EH (cell line): ENCODE measurements around the gene CBLN3.
A peak's percentile ranks its signal among the peaks of the same experiment; 100 is the strongest.

ENCODE experiments used
- DNase-seq: peaks from one replicate; pipeline ENCODE4 v3.0.0-alpha.2; 2015; ENCODE audit warnings: low read depth

The CBLN3 gene

GRCh38 chr14:24425704-24426103, 3.8 kb downstream of the CBLN3 start:
- DNase-seq: peak; percentile 78

GRCh38 chr14:24422694-24423601, 6.5 kb downstream of the CBLN3 start:
- no peak for DNase-seq

- DNase-seq: no peak
These were observed 7.2 kb downstream of the CBLN3 start for GRCh38 chr14:24422261-24422660.

DNA sequence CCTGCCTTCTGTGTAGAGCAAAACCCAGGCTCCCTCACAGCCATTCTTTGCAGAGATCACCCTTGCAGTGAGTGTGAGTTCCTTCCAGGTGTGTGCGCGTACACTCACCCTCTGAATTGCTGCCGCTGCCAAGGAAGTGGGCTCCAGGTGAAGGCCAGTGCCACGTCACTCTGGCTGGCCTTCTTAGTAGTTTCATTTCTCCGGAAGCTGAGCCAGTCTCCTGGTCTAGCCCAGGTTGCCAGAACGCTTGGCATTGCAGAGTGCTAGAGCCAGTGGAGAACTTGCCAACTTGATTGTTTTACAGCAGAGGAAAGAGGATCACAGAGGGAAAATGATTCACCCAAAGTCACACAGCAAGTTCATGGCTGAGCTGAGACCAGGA, 11.0 kb downstream of the CBLN3 start:
- no peak for DNase-seq

GRCh38 chr14:24417832-24418491, 11.5 kb downstream of the CBLN3 start:
- no peak for DNase-seq

- DNase-seq: no peak
These were observed 12.4 kb downstream of the CBLN3 start for GRCh38 chr14:24416932-24417619.

DNA sequence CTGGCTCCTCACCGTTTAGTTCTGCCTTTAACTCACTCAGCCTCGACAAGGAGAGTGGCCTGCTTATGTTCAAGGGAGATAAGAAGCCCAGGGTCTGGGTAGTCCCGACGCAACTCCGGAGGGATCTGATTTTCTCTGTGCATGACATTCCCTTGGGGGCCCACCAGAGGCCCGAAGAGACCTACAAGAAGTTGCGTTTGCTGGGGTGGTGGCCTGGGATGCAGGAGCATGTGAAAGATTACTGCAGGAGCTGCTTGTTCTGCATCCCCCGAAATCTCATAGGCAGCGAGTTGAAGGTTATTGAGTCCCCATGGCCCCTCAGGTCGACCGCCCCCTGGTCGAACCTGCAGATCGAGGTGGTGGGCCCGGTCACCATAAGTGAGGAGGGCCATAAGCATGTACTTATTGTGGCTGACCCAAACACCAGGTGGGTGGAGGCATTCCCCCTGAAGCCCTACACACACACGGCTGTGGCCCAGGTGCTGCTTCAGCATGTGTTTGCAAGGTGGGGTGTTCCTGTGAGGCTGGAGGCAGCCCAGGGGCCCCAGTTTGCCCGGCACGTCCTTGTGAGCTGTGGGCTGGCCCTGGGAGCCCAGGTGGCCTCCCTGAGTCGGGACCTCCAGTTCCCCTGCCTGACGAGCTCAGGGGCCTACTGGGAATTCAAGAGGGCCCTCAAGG, 13.1 kb downstream of the CBLN3 start:
- no peak for DNase-seq

- DNase-seq: no peak
These were observed 13.8 kb downstream of the CBLN3 start for GRCh38 chr14:24415421-24416253.

DNA sequence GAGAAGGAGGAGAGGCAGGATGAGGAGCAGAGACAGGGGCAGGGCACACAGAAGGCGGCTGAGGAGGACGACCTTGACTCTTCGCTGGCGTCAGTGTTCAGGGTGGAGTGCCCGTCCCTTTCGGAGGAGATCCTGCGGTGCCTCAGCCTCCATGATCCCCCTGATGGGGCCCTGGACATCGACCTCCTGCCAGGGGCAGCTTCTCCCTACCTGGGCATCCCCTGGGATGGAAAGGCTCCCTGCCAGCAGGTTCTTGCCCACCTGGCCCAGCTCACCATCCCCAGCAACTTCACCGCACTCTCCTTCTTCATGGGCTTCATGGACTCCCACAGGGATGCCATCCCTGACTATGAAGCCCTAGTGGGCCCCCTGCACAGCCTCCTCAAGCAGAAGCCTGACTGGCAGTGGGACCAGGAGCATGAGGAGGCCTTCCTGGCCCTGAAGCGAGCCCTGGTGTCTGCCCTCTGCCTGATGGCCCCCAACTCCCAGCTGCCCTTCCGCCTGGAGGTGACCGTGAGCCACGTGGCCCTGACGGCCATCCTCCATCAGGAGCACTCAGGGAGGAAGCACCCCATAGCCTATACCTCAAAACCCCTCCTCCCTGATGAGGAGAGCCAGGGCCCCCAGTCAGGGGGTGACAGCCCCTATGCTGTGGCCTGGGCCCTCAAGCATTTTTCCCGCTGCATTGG, 14.6 kb downstream of the CBLN3 start:
- DNase-seq: no peak

- no peak for DNase-seq
These were observed 15.4 kb downstream of the CBLN3 start for GRCh38 chr14:24414077-24414476.

DNA sequence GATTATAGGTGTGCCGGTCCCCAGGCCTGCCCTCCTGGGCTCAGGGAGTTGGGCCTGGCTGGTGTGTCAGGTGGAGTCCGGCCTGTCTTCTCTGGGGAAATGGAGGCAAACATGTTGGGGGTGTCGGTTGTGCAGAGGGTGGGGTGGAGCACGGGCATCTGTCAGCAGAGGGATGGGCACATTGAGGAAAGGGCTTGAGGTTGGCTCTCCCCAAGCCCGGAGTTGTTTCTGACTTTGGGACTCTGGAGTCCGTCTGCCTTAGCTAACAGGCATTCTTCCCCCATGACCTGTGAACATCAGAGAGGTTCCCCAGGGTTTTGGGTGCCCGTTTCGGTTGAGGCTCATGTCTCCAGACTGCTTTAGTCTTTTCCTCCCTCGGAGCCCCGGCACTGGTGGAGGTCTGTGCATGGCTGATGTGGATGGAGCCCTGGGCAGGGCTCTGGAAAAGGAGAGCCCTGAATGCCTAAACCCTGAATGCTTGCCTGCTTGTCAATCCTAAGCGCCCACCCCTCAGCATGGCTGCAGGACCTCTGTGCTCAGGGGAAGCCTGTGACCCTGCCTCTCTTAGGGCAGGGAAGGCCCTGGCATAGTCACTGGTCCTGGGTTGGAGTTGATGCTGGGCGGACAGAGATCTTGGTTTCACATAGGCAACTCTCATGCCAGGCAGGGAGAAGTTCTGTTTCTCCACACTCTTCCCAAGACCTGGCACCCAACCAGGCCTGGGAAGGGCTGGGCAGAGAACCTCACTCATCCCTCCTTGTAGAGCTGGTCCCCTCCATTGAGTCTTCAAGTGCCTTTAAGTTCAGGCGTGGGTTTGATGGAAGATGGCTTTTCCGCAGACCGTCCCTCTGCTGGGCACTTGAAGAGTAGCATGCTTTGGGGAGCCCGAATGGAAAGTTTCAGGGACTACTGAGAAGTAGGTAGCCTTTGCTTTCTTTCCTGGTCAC, 17.8 kb downstream of the CBLN3 start:
- DNase-seq: peak; percentile 63

DNA sequence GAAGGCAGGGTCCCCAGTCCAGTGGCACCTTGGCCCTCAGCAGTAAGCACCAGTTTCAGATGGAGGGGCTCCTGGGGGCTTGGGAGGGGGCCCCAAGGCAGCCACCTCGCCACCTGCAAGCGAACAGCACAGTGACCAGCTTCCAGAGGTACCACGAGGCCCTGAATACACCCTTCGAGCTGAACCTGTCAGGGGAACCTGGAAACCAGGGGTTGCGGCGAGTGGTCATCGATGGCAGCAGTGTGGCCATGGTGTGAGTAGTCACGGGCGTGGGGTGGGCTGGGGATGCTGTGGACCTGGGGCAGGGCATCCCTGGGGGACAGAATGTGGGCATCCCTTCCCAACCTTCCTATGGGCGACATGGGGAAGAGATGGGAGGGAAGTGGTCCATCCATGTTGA, 19.5 kb downstream of the CBLN3 start:
- no peak for DNase-seq

- no peak for DNase-seq
These were observed 20.3 kb downstream of the CBLN3 start for GRCh38 chr14:24409192-24409591.

- DNase-seq: no peak
These were observed 20.7 kb downstream of the CBLN3 start for GRCh38 chr14:24408764-24409163.

- DNase-seq: no peak
These were observed 21.7 kb downstream of the CBLN3 start for GRCh38 chr14:24407608-24408325.

DNA sequence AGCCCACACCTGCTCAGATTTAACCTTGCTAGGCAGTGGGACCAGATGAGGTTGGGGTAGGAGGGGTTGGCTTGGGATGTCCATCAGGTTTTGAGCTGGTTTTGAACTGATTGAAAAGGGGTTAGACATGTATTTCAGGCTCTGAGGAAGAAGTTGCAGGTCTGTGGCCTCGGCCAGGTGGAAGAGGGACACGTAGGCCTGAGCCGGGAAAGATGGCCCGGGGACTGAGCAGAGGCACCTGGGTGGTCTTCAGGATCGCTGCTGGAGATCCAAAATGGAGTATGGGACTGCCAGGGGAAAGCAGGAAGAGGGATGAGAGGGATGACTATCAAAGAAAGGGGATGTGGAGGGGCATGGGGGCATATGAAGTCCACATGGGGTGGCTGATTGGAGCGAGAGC, 23.1 kb downstream of the CBLN3 start:
- DNase-seq: no peak

DNA sequence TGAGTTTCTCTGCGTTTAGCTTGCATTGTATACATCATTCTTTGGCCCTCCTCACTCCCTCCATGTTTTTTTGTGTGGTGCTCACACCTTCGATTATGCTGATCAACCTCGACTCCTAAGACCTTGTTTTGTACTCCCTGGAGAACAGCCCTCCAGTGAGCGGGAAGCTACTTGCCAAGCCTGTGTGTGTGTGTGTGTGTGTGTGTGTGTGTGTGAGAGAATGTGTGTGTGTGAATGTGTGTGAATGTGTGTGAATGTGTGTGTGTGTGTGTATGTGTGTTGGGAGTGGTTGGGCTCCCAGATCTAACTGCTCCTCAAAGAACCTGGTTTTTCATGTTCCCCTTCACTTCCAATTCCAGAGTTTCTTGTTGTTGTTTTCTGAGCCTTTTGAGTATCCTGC, 24.7 kb downstream of the CBLN3 start:
- no peak for DNase-seq

DNA sequence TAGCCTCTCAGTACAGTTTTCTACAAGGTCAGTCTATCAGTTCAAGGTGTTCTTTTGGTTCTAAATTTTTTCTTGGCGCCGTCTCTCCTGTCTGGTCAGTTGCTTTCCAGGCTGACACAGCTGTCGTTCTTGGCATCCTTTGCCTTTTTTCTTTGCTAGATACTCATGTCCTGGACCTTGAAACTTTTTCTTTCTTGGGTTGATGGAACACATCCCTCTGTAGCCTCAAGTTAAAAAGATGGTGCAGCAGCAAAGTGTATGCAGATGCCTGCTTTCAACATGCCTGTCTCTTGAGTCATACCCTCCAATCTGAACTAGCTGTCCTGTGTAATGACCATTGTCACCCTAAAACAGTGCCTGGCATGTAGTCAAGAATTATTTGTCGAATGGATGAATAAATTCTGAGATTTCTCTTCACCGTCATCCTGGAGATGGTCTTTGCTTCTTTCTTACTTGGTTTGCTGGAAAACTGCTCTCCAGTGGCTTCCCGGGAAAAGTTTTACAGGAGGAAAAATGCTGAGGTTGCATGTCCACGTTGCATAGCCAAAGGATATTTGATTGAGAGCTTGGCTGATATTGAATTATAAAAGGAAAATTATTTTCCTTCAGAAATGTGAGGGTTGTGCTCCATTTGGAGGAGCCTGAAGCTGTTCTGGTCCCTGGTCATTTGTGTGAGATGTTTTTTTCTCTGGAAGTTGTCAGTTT, 26.0 kb downstream of the CBLN3 start:
- DNase-seq: peak; percentile 83
